Endodermal cell (in vitro differentiated cells): ENCODE measurements around the gene RPP25. TPM values are rescaled to one million over a fixed set of nuclear protein-coding genes. Genes with fewer than 3 reads are reported as not detected.
"Not testable (repeated sequence)": the region's sequence is repeated elsewhere in the genome, so short reads cannot be mapped to it uniquely, and the experiment has no call there.

Experiments used
- DNase-seq: peaks from one replicate; pipeline ENCODE4 v3.0.0-alpha.2; 2017
- H3K27ac ChIP-seq: 2 replicates; pipeline ENCODE4 v1.5.1; 2013; ENCODE audit warnings: mild to moderate bottlenecking, low read depth, low read length, moderate library complexity
- H3K27me3 ChIP-seq: 2 replicates; pipeline ENCODE4 v1.6.1; 2013; ENCODE audit warnings: mild to moderate bottlenecking, low read length, moderate library complexity; ENCODE audit not compliant: insufficient read depth, control insufficient read depth, poor library complexity, severe bottlenecking
- H3K36me3 ChIP-seq: 2 replicates; pipeline ENCODE4 v1.7.0; 2013; ENCODE audit warnings: mild to moderate bottlenecking, low read length, moderate library complexity; ENCODE audit not compliant: control insufficient read depth, insufficient read depth
- H3K4me1 ChIP-seq: one replicate; pipeline ENCODE4 v1.7.0; 2013; ENCODE audit warnings: low read length; ENCODE audit not compliant: control insufficient read depth, insufficient read depth
- H3K4me3 ChIP-seq: 2 replicates; pipeline ENCODE4 v1.5.1; 2013; ENCODE audit warnings: mild to moderate bottlenecking, low read length, moderate library complexity
- H3K9ac ChIP-seq: 2 replicates; pipeline ENCODE4 v1.6.1; 2013; ENCODE audit warnings: mild to moderate bottlenecking, low read length, moderate library complexity; ENCODE audit not compliant: poor library complexity, severe bottlenecking; ENCODE audit errors: extremely low read depth
- H3K9me3 ChIP-seq: 2 replicates; pipeline ENCODE4 v1.6.1; 2013; ENCODE audit warnings: mild to moderate bottlenecking, low read length, moderate library complexity; ENCODE audit not compliant: control insufficient read depth
- H3K27ac Mint-ChIP-seq: 2 replicates; pipeline ENCODE4 v1.8.0; 2020; ENCODE audit warnings: mixed read lengths
- H3K27me3 Mint-ChIP-seq: 2 replicates; pipeline ENCODE4 v1.8.0; 2021; ENCODE audit warnings: mild to moderate bottlenecking, mixed read lengths; ENCODE audit not compliant: insufficient read depth
- H3K36me3 Mint-ChIP-seq: 2 replicates; pipeline ENCODE4 v1.8.0; 2020; ENCODE audit warnings: low read depth, mixed read lengths
- H3K4me1 Mint-ChIP-seq: 2 replicates; pipeline ENCODE4 v1.8.0; 2020; ENCODE audit warnings: mixed read lengths
- H3K4me3 Mint-ChIP-seq: 2 replicates; pipeline ENCODE4 v1.8.0; 2020; ENCODE audit warnings: mild to moderate bottlenecking, moderate library complexity, mixed read lengths
- H3K9me3 Mint-ChIP-seq: 2 replicates; pipeline ENCODE4 v1.8.0; 2020; ENCODE audit warnings: mild to moderate bottlenecking, mixed read lengths
- WGBS, 2 experiments: methylation state at CpG; one replicate each; pipeline versions ENCODE4 v1.1.5 to v1.1.7; 2013; ENCODE audit warnings: missing lambda C conversion rate in 2 of 2, mixed read lengths in 1 of 2; ENCODE audit not compliant: insufficient coverage in 1 of 2, insufficient read length in 1 of 2; 5-methylcytosine and 5-hydroxymethylcytosine counted together
- total RNA-seq, 2 donors: library from RNA; stranded (reverse); fragmentation: NEBNext Ultra II Directional in 1 of 2; extraction: Animal tissue kit (Norgen Biotek cat#: 25700) in 1 of 2; gene quantifications; 2 replicates in 1 of 2; 3 replicates in 1 of 2; pipeline ENCODE4 v1.2.1, GENCODE V29; 2021
- TF ChIP-seq, protein P1 (sequence below): fragments of 200-600 bp; sonication (generic); conservative IDR thresholded peaks from 2 replicates; pipeline ENCODE4 v1.5.0; 2021; ENCODE audit warnings: antibody characterized with exemption, mild to moderate bottlenecking

RPP25 gene
- total RNA-seq, 2 donors from 2014 or later, result 4.6 to 9.9 TPM

DNA sequence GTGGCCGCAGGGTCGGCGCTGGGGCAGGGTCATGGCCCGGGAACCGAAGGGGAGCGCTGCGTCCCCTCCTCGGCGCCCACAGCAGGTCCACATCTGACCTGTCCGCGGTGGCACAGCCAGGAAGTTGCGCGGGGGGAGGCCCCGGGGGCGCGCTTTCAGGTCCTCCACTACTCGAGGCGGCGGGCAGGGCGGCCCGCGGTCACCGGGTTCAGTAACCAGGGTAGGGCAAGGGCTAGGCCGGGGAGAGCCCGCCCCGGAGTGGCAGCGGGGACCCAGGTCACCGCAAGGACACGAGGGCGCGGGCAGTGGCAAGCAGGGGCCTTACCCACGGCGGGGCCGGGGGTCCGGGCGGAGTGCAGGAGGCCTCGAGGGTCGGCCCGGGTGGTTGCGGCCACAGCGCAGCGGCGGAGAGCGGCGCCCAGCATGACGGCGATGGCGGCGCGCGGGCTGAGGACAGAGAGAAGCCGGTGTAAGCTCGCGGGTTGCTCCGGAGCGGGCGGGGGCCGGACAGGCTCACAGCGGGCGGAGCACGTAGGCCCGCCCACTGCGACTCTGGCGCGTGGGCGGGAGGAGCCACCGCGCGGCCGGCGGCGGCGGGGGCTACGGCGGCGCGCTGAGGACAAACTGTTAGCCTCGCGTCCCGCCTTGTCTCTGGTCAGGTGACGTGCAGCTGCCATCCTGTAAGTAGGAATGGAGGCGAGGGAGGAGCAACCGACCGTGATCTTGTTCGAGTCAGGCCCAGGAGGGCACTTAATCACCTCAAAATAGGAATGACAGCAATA lies 18.8 kb downstream of the RPP25 start, which contains the start of gene COX5A:
Gene COX5A (minus strand): TSS at position 484 of the 782 bp plus-strand sequence. CDS start 59 bp downstream, at position 425.
- peak within 1 kb of the TSS; percentile 88 for H3K9ac ChIP-seq
- H3K36me3 Mint-ChIP-seq, result peaks cover 2% of the 10 kb centered on the region

DNA sequence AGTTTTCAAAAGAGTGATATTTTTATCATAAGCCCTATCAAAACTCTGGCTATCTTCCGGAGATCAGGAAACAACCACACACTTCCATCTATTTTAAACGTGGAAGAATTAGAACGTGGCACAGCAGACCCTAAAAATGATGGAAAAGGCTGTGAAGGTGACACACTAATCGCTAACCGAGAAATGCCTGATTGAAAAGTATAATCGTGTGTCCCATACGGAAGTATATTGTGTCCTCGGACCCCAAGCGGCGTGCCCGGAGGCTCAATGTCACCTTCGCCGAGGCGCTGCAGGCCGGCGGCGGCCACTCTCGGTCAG lies 19.3 kb downstream of the RPP25 start:
- 0 to 1% methylated on average over 4 to 18 of the region's 18 CpGs for WGBS, 2 experiments
- peak overlapping the region; percentile 100 for H3K4me3 ChIP-seq
- no peaks in the 10 kb centered on the region for H3K4me1 Mint-ChIP-seq
- peak overlapping the region; percentile 92 for H3K27ac ChIP-seq
- H3K27ac Mint-ChIP-seq, result peak overlapping the region; percentile 87
- peaks cover under 1% of the 10 kb centered on the region for H3K27me3 Mint-ChIP-seq
- H3K9me3 ChIP-seq, result no peaks in the 10 kb centered on the region
- H3K36me3 ChIP-seq, result peaks cover 13% of the 10 kb centered on the region
- H3K4me3 Mint-ChIP-seq, result peak overlapping the region; percentile 79
- DNase-seq, result no peak
- TF ChIP-seq, protein P1, sequence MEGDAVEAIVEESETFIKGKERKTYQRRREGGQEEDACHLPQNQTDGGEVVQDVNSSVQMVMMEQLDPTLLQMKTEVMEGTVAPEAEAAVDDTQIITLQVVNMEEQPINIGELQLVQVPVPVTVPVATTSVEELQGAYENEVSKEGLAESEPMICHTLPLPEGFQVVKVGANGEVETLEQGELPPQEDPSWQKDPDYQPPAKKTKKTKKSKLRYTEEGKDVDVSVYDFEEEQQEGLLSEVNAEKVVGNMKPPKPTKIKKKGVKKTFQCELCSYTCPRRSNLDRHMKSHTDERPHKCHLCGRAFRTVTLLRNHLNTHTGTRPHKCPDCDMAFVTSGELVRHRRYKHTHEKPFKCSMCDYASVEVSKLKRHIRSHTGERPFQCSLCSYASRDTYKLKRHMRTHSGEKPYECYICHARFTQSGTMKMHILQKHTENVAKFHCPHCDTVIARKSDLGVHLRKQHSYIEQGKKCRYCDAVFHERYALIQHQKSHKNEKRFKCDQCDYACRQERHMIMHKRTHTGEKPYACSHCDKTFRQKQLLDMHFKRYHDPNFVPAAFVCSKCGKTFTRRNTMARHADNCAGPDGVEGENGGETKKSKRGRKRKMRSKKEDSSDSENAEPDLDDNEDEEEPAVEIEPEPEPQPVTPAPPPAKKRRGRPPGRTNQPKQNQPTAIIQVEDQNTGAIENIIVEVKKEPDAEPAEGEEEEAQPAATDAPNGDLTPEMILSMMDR, result no peak
- peaks cover 4% of the 10 kb centered on the region for H3K36me3 Mint-ChIP-seq
- H3K27me3 ChIP-seq, result no peaks in the 10 kb centered on the region
- no peaks in the 10 kb centered on the region for H3K9me3 Mint-ChIP-seq
- H3K9ac ChIP-seq, result peak overlapping the region; percentile 88
- no peaks in the 10 kb centered on the region for H3K4me1 ChIP-seq

More for the DNA sequence above, 18.8 kb downstream of the RPP25 start, which contains the start of gene COX5A:
- Mint-ChIP-seq H3K27me3 (peaks cover 2% of the 10 kb centered on the region), H3K9me3 (no peaks in the 10 kb centered on the region), H3K27ac (peak within 1 kb of the TSS; percentile 89), H3K4me3 (peak within 1 kb of the TSS; percentile 79), H3K4me1 (no peaks in the 10 kb centered on the region)
- TF ChIP-seq, protein P1, result peak; percentile 19
- H3K27ac ChIP-seq, result peak within 1 kb of the TSS; percentile 92
- WGBS, 2 experiments, result 0% methylated on average over 27 to 85 of the region's 85 CpGs
- no peaks in the 10 kb centered on the region for H3K27me3 ChIP-seq
- no peaks in the 10 kb centered on the region for H3K9me3 ChIP-seq
- H3K4me1 ChIP-seq, result no peaks in the 10 kb centered on the region
- peak; percentile 96 for DNase-seq
- peak within 1 kb of the TSS; percentile 100 for H3K4me3 ChIP-seq
- H3K36me3 ChIP-seq, result peaks cover 11% of the 10 kb centered on the region

DNA sequence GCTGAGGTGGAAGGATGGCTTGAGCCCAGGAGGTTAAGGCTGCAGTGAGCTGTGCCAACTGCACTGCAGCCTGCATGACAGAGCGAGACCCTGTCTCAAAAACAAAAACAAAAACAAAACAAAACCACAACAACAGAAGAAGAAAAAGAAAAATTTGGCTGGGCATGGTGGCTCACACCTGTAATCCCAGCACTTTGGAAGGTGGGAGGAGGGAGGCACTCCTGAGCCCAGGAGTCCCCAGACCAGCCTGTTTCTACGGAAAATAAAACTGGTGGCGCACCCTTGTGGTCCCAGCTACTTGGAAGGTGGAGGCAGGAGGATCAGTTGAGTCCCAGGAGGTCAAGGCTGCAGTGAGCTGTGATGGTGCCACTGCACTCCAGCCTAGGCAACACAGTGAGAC lies 21.4 kb downstream of the RPP25 start:
- H3K27ac Mint-ChIP-seq, H3K27me3 Mint-ChIP-seq: not testable (repeated sequence)
- TF ChIP-seq, protein P1, result peak; percentile 64

More for the DNA sequence above, 21.4 kb downstream of the RPP25 start:
- H3K36me3 Mint-ChIP-seq, result peaks cover 15% of the 10 kb centered on the region
- not testable (repeated sequence) for H3K4me1 Mint-ChIP-seq, H3K9me3 Mint-ChIP-seq, H3K4me3 ChIP-seq, H3K27ac ChIP-seq, H3K9me3 ChIP-seq, H3K4me1 ChIP-seq, H3K4me3 Mint-ChIP-seq, H3K9ac ChIP-seq, H3K27me3 ChIP-seq
- WGBS, 2 experiments, result 92% methylated on average over 3 of the region's 3 CpGs; no CpG with 5 or more reads in 1 of the 2 experiments
- DNase-seq, result peak; percentile 91
- peaks cover 31% of the 10 kb centered on the region for H3K36me3 ChIP-seq
